PFSK-1 (cell line): ENCODE data around the gene BMP7.

Experiments used
- FOXP2 ChIP-seq: optimal IDR thresholded peaks from 2 replicates; pipeline ENCODE3; 2011; ENCODE audit warnings: borderline replicate concordance, control low read depth, inconsistent platforms; ENCODE audit not compliant: insufficient read depth; ENCODE audit errors: extremely low read length, extremely low read depth
- POLR2AphosphoS5 ChIP-seq: IDR thresholded peaks from 2 replicates; pipeline ENCODE4 v1.6.1; 2012; ENCODE audit warnings: low read depth, mild to moderate bottlenecking, control low read depth, low read length, moderate library complexity
- REST ChIP-seq, 2 experiments: IDR thresholded peaks; 2 replicates each; pipeline versions ENCODE4 v1.6.1 to v1.8.0; 2011 to 2012; ENCODE audit warnings: low read depth in 2 of 2, low read length in 2 of 2, control low read depth in 1 of 2, inconsistent platforms in 1 of 2, mild to moderate bottlenecking in 1 of 2, moderate library complexity in 1 of 2; ENCODE audit not compliant: insufficient read depth in 1 of 2
- SIN3A ChIP-seq: IDR thresholded peaks from 2 replicates; pipeline ENCODE4 v1.6.1; 2012; ENCODE audit warnings: mild to moderate bottlenecking, low read length, moderate library complexity, borderline replicate concordance; ENCODE audit not compliant: insufficient read depth
- TAF1 ChIP-seq: IDR thresholded peaks from 2 replicates; pipeline ENCODE4 v1.6.1; 2012; ENCODE audit warnings: low read length, control low read depth, borderline replicate concordance; ENCODE audit not compliant: insufficient read depth

BMP7 gene

GRCh38 chr20:57203204-57203603, 63.2 kb downstream of the BMP7 start:
- no peak for TF ChIP-seq POLR2AphosphoS5
- no peak for TF ChIP-seq FOXP2
- no peak for TF ChIP-seq REST (IDR thresholded peaks at IDR 0.05; ENCODE audit: insufficient read depth in 1 of 2, low read depth in 2 of 2, low read length in 2 of 2)
- no peak for TF ChIP-seq SIN3A
- TF ChIP-seq TAF1 = no peak

- no peak for TF ChIP-seq POLR2AphosphoS5
- TF ChIP-seq FOXP2 = no peak
- no peak for TF ChIP-seq TAF1
- no peak for TF ChIP-seq SIN3A
- TF ChIP-seq REST (IDR thresholded peaks at IDR 0.05; ENCODE audit: insufficient read depth in 1 of 2, low read depth in 2 of 2, low read length in 2 of 2) = no peak
These were observed 64.1 kb downstream of the BMP7 start for GRCh38 chr20:57202309-57202708.

- TF ChIP-seq TAF1 (no peak), POLR2AphosphoS5 (no peak), FOXP2 (no peak), SIN3A (no peak), REST (IDR thresholded peaks at IDR 0.05; ENCODE audit: insufficient read depth in 1 of 2, low read depth in 2 of 2, low read length in 2 of 2) (no peak)
These were observed 65.4 kb downstream of the BMP7 start for GRCh38 chr20:57200882-57201695.

GRCh38 chr20:57199656-57200405, 66.6 kb downstream of the BMP7 start:
- TF ChIP-seq TAF1 = no peak
- TF ChIP-seq FOXP2 = no peak
- no peak for TF ChIP-seq SIN3A
- no peak for TF ChIP-seq POLR2AphosphoS5
- TF ChIP-seq REST (IDR thresholded peaks at IDR 0.05; ENCODE audit: insufficient read depth in 1 of 2, low read depth in 2 of 2, low read length in 2 of 2) = no peak
